ENCODE data around the gene ID4.

The ID4 gene

DNA sequence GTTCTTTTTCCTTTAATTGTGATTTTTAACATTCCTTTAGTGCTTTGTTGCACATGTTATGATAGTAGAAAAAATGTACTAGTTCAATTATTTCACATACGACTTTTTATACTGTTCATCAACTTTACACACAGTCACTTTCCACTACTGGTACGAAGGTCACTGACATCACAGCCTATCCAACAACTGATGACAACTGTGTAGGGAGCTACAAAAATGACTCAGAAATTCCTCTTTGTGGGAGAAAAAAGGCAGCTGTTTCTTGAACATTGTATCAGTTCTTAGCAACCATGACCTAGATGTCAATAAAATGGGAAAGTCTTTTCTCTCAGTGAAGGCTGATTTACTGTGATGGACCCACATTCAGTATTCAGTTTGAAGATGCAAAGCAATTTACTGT is 7.0 kb upstream of the ID4 start:
- no peak overlapping the region for H3K4me2 ChIP-seq (ENCODE audit: low read length)
- no peak overlapping the region for H3K27ac ChIP-seq (ENCODE audit: low read depth, low read length)
- H3K79me2 ChIP-seq (ENCODE audit: control insufficient read depth, low read length), result no peaks in the 10 kb centered on the region
- no peak overlapping the region for H3K4me3 ChIP-seq (ENCODE audit: low read length)
- H3K27me3 ChIP-seq (ENCODE audit: control insufficient read depth, low read length), result no peaks in the 10 kb centered on the region
- H3F3A ChIP-seq (ENCODE audit: control insufficient read depth, insufficient read depth), result no peaks in the 10 kb centered on the region
- H3K9me2 ChIP-seq (replicated peaks; ENCODE audit: control insufficient read depth, low read length), result no peaks in the 10 kb centered on the region
- no peak for TF ChIP-seq EZH2phosphoT487 (IDR thresholded peaks at IDR 0.05; ENCODE audit: borderline replicate concordance, low read length)
- TF ChIP-seq, protein P1, sequence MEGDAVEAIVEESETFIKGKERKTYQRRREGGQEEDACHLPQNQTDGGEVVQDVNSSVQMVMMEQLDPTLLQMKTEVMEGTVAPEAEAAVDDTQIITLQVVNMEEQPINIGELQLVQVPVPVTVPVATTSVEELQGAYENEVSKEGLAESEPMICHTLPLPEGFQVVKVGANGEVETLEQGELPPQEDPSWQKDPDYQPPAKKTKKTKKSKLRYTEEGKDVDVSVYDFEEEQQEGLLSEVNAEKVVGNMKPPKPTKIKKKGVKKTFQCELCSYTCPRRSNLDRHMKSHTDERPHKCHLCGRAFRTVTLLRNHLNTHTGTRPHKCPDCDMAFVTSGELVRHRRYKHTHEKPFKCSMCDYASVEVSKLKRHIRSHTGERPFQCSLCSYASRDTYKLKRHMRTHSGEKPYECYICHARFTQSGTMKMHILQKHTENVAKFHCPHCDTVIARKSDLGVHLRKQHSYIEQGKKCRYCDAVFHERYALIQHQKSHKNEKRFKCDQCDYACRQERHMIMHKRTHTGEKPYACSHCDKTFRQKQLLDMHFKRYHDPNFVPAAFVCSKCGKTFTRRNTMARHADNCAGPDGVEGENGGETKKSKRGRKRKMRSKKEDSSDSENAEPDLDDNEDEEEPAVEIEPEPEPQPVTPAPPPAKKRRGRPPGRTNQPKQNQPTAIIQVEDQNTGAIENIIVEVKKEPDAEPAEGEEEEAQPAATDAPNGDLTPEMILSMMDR (IDR thresholded peaks at IDR 0.05; ENCODE audit: low read depth, low read length, poor library complexity, severe bottlenecking), result no peak
- no peaks in the 10 kb centered on the region for H3K36me3 ChIP-seq (ENCODE audit: control insufficient read depth, low read length)
- no peaks in the 10 kb centered on the region for H4K20me1 ChIP-seq (ENCODE audit: control insufficient read depth, insufficient read depth, low read depth, low read length)
- peaks cover 22% of the 10 kb centered on the region for H3K4me1 ChIP-seq (ENCODE audit: control insufficient read depth, low read length)
- H3K9me3 ChIP-seq (ENCODE audit: control insufficient read depth, insufficient read depth, low read length), result no peaks in the 10 kb centered on the region

DNA sequence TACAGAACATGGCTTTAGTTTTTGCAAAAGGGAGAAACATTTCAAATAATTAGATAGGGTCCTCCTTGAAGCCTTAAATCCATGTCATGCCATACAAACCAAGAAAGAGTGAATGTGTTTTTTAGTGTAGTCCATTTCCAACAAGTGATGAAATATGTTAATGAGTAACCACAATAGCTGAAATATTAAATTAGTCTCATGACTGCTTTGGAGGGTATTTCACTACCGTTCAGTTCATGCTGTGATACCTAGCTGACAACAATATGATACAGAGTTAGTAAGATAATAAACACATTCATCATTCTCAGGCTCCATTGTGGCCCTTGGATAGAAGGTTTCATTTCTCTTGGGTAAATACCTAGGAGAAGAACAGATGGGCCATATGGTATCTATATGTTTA is 5.8 kb upstream of the ID4 start:
- Histone ChIP-seq H3K27me3 (ENCODE audit: control insufficient read depth, low read length) (no peaks in the 10 kb centered on the region), H3F3A (ENCODE audit: control insufficient read depth, insufficient read depth) (peaks cover 8% of the 10 kb centered on the region), H3K4me1 (ENCODE audit: control insufficient read depth, low read length) (peaks cover 29% of the 10 kb centered on the region), H3K36me3 (ENCODE audit: control insufficient read depth, low read length) (no peaks in the 10 kb centered on the region), H3K4me3 (ENCODE audit: low read length) (no peak overlapping the region), H3K27ac (ENCODE audit: low read depth, low read length) (no peak overlapping the region), H3K4me2 (ENCODE audit: low read length) (no peak overlapping the region), H3K9me2 (replicated peaks; ENCODE audit: control insufficient read depth, low read length) (no peaks in the 10 kb centered on the region), H3K79me2 (ENCODE audit: control insufficient read depth, low read length) (no peaks in the 10 kb centered on the region), H4K20me1 (ENCODE audit: control insufficient read depth, insufficient read depth, low read depth, low read length) (no peaks in the 10 kb centered on the region), H3K9me3 (ENCODE audit: control insufficient read depth, insufficient read depth, low read length) (no peaks in the 10 kb centered on the region)
- TF ChIP-seq EZH2phosphoT487 (IDR thresholded peaks at IDR 0.05; ENCODE audit: borderline replicate concordance, low read length), result no peak
- TF ChIP-seq, protein P1 (IDR thresholded peaks at IDR 0.05; ENCODE audit: low read depth, low read length, poor library complexity, severe bottlenecking), result no peak

DNA sequence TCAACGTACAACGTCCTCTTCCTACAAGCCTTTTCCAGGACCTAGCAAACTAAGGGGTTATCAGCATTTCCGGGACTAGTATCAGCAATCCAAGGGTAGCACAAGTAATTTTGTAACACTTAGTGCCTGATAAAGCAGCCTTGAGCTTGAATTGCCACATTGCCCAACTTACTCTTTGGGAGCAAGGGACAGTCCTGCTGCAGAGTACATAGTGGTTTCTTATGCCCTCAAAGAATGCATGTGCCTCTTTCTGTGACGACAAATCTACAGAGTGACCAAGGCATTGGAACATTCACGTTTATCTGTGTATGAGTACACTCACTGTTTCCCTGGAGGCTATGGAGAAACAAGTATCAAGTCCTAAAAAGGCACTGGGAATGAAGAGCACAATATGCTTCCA is 3.2 kb upstream of the ID4 start:
- no peaks in the 10 kb centered on the region for H3K27me3 ChIP-seq (ENCODE audit: control insufficient read depth, low read length)
- no peaks in the 10 kb centered on the region for H3K9me3 ChIP-seq (ENCODE audit: control insufficient read depth, insufficient read depth, low read length)
- H3K36me3 ChIP-seq (ENCODE audit: control insufficient read depth, low read length), result peaks cover 3% of the 10 kb centered on the region; the same call in 1 of the 2 replicates
- peaks cover 35% of the 10 kb centered on the region for H3K4me1 ChIP-seq (ENCODE audit: control insufficient read depth, low read length)
- H3K4me2 ChIP-seq (ENCODE audit: low read length), result no peak overlapping the region
- peaks cover 10% of the 10 kb centered on the region for H3F3A ChIP-seq (ENCODE audit: control insufficient read depth, insufficient read depth)
- H3K79me2 ChIP-seq (ENCODE audit: control insufficient read depth, low read length), result no peaks in the 10 kb centered on the region
- no peak for TF ChIP-seq EZH2phosphoT487 (IDR thresholded peaks at IDR 0.05; ENCODE audit: borderline replicate concordance, low read length)
- no peak overlapping the region for H3K4me3 ChIP-seq (ENCODE audit: low read length)
- H3K27ac ChIP-seq (ENCODE audit: low read depth, low read length), result no peak overlapping the region
- H3K9me2 ChIP-seq (replicated peaks; ENCODE audit: control insufficient read depth, low read length), result no peaks in the 10 kb centered on the region
- no peaks in the 10 kb centered on the region for H4K20me1 ChIP-seq (ENCODE audit: control insufficient read depth, insufficient read depth, low read depth, low read length)

DNA sequence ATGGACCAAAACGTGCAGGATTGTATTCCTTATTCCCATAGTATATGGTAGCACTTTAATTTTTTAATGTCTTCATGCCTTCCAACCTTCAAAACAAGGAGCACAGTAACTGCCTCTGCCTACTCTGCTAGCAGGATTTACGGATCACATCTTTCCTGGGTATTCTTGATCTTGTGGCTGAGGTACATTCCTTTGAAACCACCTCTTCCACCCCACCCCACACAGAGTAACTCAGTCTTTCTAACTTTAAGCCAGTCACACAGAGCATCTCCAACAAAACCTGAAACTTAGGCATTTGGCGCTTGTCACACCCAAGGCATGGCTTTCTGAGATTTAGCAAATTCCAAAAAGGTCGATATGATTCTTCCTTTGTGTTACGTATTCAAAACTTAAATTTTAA is 2.3 kb upstream of the ID4 start:
- no peaks in the 10 kb centered on the region for H3K9me2 ChIP-seq (replicated peaks; ENCODE audit: control insufficient read depth, low read length)
- H3K9me3 ChIP-seq (ENCODE audit: control insufficient read depth, insufficient read depth, low read length), result no peaks in the 10 kb centered on the region
- no peaks in the 10 kb centered on the region for H4K20me1 ChIP-seq (ENCODE audit: control insufficient read depth, insufficient read depth, low read depth, low read length)
- TF ChIP-seq EZH2phosphoT487 (IDR thresholded peaks at IDR 0.05; ENCODE audit: borderline replicate concordance, low read length), result no peak
- TF ChIP-seq, protein P1 (IDR thresholded peaks at IDR 0.05; ENCODE audit: low read depth, low read length, poor library complexity, severe bottlenecking), result no peak
- peaks cover 40% of the 10 kb centered on the region for H3K4me1 ChIP-seq (ENCODE audit: control insufficient read depth, low read length)
- peaks cover 19% of the 10 kb centered on the region for H3F3A ChIP-seq (ENCODE audit: control insufficient read depth, insufficient read depth)
- H3K27ac ChIP-seq (ENCODE audit: low read depth, low read length), result no peak overlapping the region
- peaks cover 3% of the 10 kb centered on the region; the same call in 1 of the 2 replicates for H3K36me3 ChIP-seq (ENCODE audit: control insufficient read depth, low read length)
- H3K4me3 ChIP-seq (ENCODE audit: low read length), result no peak overlapping the region
- H3K27me3 ChIP-seq (ENCODE audit: control insufficient read depth, low read length), result no peaks in the 10 kb centered on the region
- no peak overlapping the region for H3K4me2 ChIP-seq (ENCODE audit: low read length)
- H3K79me2 ChIP-seq (ENCODE audit: control insufficient read depth, low read length), result no peaks in the 10 kb centered on the region
